ENCODE measurements around the gene VPS13D. TPM values are rescaled to one million over a fixed set of nuclear protein-coding genes. Genes with fewer than 3 reads are reported as not detected.

The VPS13D gene
- total and polyA plus RNA-seq, 2 experiments from 2014 or later = 10.7 to 34.9 TPM

GRCh38 chr1:12208764-12209494 is 20.9 kb upstream of the VPS13D start:
- TF ChIP-seq CTCF (conservative IDR thresholded peaks at IDR 0.05; ENCODE audit: low read depth in 2 of 2) (peak; percentile 93 to 99), EZH2 (IDR thresholded peaks at IDR 0.05; ENCODE audit: low read depth, unreplicated experiment) (no peak)
- Mint-ChIP-seq H3K27me3 (ENCODE audit: insufficient read depth, low read depth, poor library complexity) (peaks cover 1% of the 10 kb centered on the region), H3K9me3 (no peaks in the 10 kb centered on the region), H3K36me3 (ENCODE audit: low read depth) (no peaks in the 10 kb centered on the region), H3K4me1 (peaks cover 16% of the 10 kb centered on the region), H3K27ac (no peak overlapping the region), H3K4me3 (no peak overlapping the region)
- DNase-seq (ENCODE audit: low spot score) (peak; percentile 94), ATAC-seq (peak; percentile 95)
- H3K4me2 ChIP-seq = no peak overlapping the region
- peaks cover 6% of the 10 kb centered on the region for H3K4me1 ChIP-seq (ENCODE audit: insufficient read depth)
- no peak overlapping the region for H3K4me3 ChIP-seq
- no peaks in the 10 kb centered on the region for H3K9me2 ChIP-seq (ENCODE audit: insufficient read depth)
- no peaks in the 10 kb centered on the region for H3K79me2 ChIP-seq (replicated peaks; ENCODE audit: insufficient read depth)
- H3K36me3 ChIP-seq (ENCODE audit: insufficient read depth) = no peaks in the 10 kb centered on the region
- H3K27me3 ChIP-seq (ENCODE audit: insufficient read depth) = no peaks in the 10 kb centered on the region
- H3F3A ChIP-seq (replicated peaks; ENCODE audit: low read depth) = no peaks in the 10 kb centered on the region
- H4K20me1 ChIP-seq (replicated peaks; ENCODE audit: insufficient read depth) = no peaks in the 10 kb centered on the region
- H2AFZ ChIP-seq = peak overlapping the region; percentile 85
- H3K27ac ChIP-seq (ENCODE audit: low read depth) = no peak overlapping the region

GRCh38 chr1:12209495-12209832 is 20.4 kb upstream of the VPS13D start:
- H3K36me3 ChIP-seq (ENCODE audit: insufficient read depth) = no peaks in the 10 kb centered on the region
- H3K79me2 ChIP-seq (replicated peaks; ENCODE audit: insufficient read depth) = no peaks in the 10 kb centered on the region
- H3K27me3 ChIP-seq (ENCODE audit: insufficient read depth) = no peaks in the 10 kb centered on the region
- H3F3A ChIP-seq (replicated peaks; ENCODE audit: low read depth) = no peaks in the 10 kb centered on the region
- Mint-ChIP-seq H3K9me3 (no peaks in the 10 kb centered on the region), H3K27ac (no peak overlapping the region), H3K27me3 (ENCODE audit: insufficient read depth, low read depth, poor library complexity) (peaks cover 1% of the 10 kb centered on the region), H3K36me3 (ENCODE audit: low read depth) (no peaks in the 10 kb centered on the region), H3K4me1 (peaks cover 11% of the 10 kb centered on the region), H3K4me3 (no peak overlapping the region)
- DNase-seq (ENCODE audit: low spot score) (no peak), ATAC-seq (no peak)
- H4K20me1 ChIP-seq (replicated peaks; ENCODE audit: insufficient read depth) = no peaks in the 10 kb centered on the region
- peaks cover under 1% of the 10 kb centered on the region; the same call in 1 of the 2 replicates for H3K4me1 ChIP-seq (ENCODE audit: insufficient read depth)
- H3K9me2 ChIP-seq (ENCODE audit: insufficient read depth) = no peaks in the 10 kb centered on the region
- no peak overlapping the region for H3K4me2 ChIP-seq
- peak overlapping the region; percentile 85; the same call in 1 of the 2 replicates for H2AFZ ChIP-seq
- H3K27ac ChIP-seq (ENCODE audit: low read depth) = no peak overlapping the region
- TF ChIP-seq CTCF (conservative IDR thresholded peaks at IDR 0.05; ENCODE audit: low read depth in 2 of 2) (no peak), EZH2 (IDR thresholded peaks at IDR 0.05; ENCODE audit: low read depth, unreplicated experiment) (no peak), JUNB (IDR thresholded peaks at IDR 0.05; ENCODE audit: unreplicated experiment) (no peak), REST (IDR thresholded peaks at IDR 0.05; ENCODE audit: unreplicated experiment) (no peak), ZNF462 (CRISPR knock-in tag; IDR thresholded peaks at IDR 0.05) (no peak)
- no peak overlapping the region for H3K4me3 ChIP-seq

All from GM23338 (cell line).